Tibial nerve (tissue), 4 donors: ENCODE data around the gene CMTM2. TPM values are rescaled to one million over a fixed set of nuclear protein-coding genes. Genes with fewer than 3 reads are reported as not detected.

Experiments
- DNase-seq, 2 donors: peaks; one replicate each; pipeline ENCODE4 v3.0.0-alpha.2; 2019; ENCODE audit warnings: low spot score in 2 of 2
- H3K27ac ChIP-seq, 4 donors: fragments of 200-600 bp; sonication (generic) in 3 of 4; one replicate each; pipeline ENCODE4 v1.5.1; 2017 to 2019; ENCODE audit warnings: mild to moderate bottlenecking in 1 of 4
- H3K27me3 ChIP-seq, 2 donors: fragments of 200-600 bp; sonication (generic) in 1 of 2; one replicate each; pipeline versions ENCODE4 v1.5.1 to v1.6.0; 2017 to 2019
- H3K36me3 ChIP-seq, 3 donors: fragments of 200-600 bp; sonication (generic); one replicate each; pipeline ENCODE4 v1.5.1; 2018 to 2019
- H3K4me1 ChIP-seq, 4 donors: fragments of 200-600 bp; sonication (generic) in 3 of 4; one replicate each; pipeline ENCODE4 v1.5.1; 2017 to 2019
- H3K4me3 ChIP-seq, 4 donors: fragments of 200-600 bp; sonication (generic) in 3 of 4; one replicate each; pipeline ENCODE4 v1.5.1; 2017 to 2019; ENCODE audit warnings: mild to moderate bottlenecking in 1 of 4, moderate library complexity in 1 of 4
- H3K9me3 ChIP-seq, 4 donors: fragments of 200-600 bp; sonication (generic) in 3 of 4; one replicate each; pipeline ENCODE4 v1.5.1; 2017 to 2019
- CTCF ChIP-seq, 5 experiments: fragments of 200-600 bp in 3 of 5; fragments of 450-650 bp in 2 of 5; sonication (generic) in 3 of 5; IDR thresholded peaks; one replicate each; pipeline ENCODE4 v1.5.1; 2016 to 2019; ENCODE audit warnings: antibody characterized with exemption in 5 of 5, mild to moderate bottlenecking in 3 of 5, moderate library complexity in 2 of 5
- EP300 ChIP-seq, 2 donors: sonication (generic); formaldehyde crosslinking; IDR thresholded peaks; one replicate each; pipeline ENCODE4 v1.6.1; 2017; ENCODE audit warnings: antibody characterized with exemption in 2 of 2, mild to moderate bottlenecking in 1 of 2
- POLR2A ChIP-seq, 2 donors: fragments of 450-650 bp; IDR thresholded peaks; one replicate each; pipeline ENCODE4 v1.6.1; 2017; ENCODE audit warnings: antibody characterized with exemption in 2 of 2, mild to moderate bottlenecking in 2 of 2, moderate library complexity in 2 of 2
- WGBS, 2 donors: methylation state at CpG; one replicate each; pipeline ENCODE4 v1.1.5; 2018; 5-methylcytosine and 5-hydroxymethylcytosine counted together
- total RNA-seq, 4 donors: library from RNA; depleted of rRNA; stranded (reverse); fragments of >200 nt; gene quantifications; one replicate each; pipeline ENCODE4 v1.1.0, GENCODE V29; 2016

CMTM2 gene, protein sequence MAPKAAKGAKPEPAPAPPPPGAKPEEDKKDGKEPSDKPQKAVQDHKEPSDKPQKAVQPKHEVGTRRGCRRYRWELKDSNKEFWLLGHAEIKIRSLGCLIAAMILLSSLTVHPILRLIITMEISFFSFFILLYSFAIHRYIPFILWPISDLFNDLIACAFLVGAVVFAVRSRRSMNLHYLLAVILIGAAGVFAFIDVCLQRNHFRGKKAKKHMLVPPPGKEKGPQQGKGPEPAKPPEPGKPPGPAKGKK
- total RNA-seq = not detected

DNA sequence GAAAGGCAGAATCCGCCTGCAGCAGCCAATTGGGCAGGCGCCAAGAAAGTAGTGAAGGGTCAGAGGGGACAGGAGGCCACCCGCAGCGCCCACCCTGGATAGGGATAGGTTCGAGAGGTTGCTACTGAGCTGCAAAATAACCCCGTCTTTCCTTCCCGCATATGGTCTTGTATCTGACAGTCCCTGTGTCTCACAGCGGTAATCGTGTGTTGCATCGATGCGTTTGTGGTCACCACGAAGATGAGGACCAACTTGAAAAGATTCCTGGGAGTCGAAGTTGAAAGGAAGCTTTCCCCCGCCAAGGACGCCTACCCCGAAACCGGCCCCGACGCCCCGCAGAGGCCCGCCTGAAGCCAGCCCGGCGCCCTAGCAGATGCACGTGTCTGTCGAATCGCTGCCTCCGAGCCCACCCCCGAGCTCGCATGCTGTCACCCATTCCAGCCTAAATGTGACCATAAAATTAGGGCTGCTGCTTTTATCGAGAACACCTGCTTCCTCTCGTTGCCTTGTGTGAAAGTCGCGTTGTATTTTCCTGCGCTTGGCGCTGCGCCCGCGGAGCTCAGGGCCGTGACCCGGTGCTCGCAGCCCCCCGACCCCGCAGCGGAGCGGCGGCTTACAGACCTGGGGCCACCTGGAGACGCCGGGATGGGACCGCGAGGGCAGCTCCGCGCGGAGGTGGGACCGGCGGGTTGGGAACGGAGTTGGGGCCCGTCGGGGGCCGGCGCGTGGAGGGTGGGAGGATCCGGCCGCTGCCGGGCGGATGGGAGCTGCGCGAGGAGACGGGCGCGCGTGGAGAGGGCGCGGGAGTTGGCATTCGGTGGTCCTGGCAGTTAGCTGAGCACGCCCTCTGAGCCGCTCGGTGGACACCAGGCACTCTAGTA lies at the start of gene CMTM2:
CMTM2 (plus strand) TSS at position 813 of the 881 bp plus-strand sequence. CDS start 145 bp downstream, outside the sequence.
- no peak for TF ChIP-seq POLR2A (IDR thresholded peaks at IDR 0.05)
- no peak for TF ChIP-seq CTCF (IDR thresholded peaks at IDR 0.05)
- TF ChIP-seq EP300 (IDR thresholded peaks at IDR 0.05) = no peak
- peaks cover 0 to 37% (median 5%) of the 10 kb centered on the region in 4 donors for H3K4me1 ChIP-seq
- no peaks in the 10 kb centered on the region for H3K9me3 ChIP-seq
- peak within 1 kb of the TSS in 1 of 4 donors; percentile 46 for H3K27ac ChIP-seq
- DNase-seq = no peak
- H3K36me3 ChIP-seq = no peaks in the 10 kb centered on the region
- H3K4me3 ChIP-seq = peak within 1 kb of the TSS; percentile 3 to 42 (median 32)
- H3K27me3 ChIP-seq = peaks cover 0 to 13% of the 10 kb centered on the region in 2 donors
- WGBS, 2 donors = 19 to 21% methylated on average over 71 to 76 of the region's 77 CpGs

DNA sequence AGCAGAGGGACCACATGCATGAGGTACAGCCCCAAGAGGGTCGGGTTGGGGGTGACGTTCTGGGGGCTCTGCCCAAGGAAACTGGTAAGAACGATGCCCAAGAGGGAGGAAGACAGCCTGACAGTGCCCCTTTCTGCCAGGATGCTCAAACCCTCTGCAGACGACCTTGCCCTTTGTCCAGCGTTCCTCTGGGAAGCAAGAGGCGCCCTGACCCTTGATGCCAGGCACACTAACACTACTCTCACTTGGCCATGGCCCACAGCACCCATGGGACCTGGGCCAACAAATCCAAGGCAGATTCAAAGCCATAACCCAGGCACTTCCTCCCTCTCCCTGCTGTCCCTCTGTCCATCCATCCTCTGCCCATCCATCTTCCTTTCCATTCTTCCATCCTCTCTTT lies 49.8 kb upstream of the CMTM2 start:
- Histone ChIP-seq H3K4me1 (peaks cover 0 to 9% (median 0%) of the 10 kb centered on the region in 4 donors), H3K4me3 (no peak overlapping the region), H3K9me3 (no peaks in the 10 kb centered on the region), H3K27ac (no peak overlapping the region), H3K36me3 (peaks cover 0 to 99% (median 5%) of the 10 kb centered on the region in 3 donors), H3K27me3 (no peaks in the 10 kb centered on the region)
- 83 to 90% methylated on average over 6 of the region's 6 CpGs for WGBS, 2 donors
- no peak for DNase-seq
- TF ChIP-seq CTCF (IDR thresholded peaks at IDR 0.05) (no peak), EP300 (IDR thresholded peaks at IDR 0.05) (no peak), POLR2A (IDR thresholded peaks at IDR 0.05) (no peak)

- H3K36me3 ChIP-seq = peaks cover 0 to 97% (median 0%) of the 10 kb centered on the region in 3 donors
- 96 to 100% methylated on average over 1 of the region's 1 CpG for WGBS, 2 donors
These were observed 44.9 kb upstream of the CMTM2 start for GRCh38 chr16:66534376-66534799.

GRCh38 chr16:66536525-66536924 lies 42.7 kb upstream of the CMTM2 start:
- Histone ChIP-seq H3K4me3 (no peak overlapping the region), H3K9me3 (no peaks in the 10 kb centered on the region), H3K4me1 (peaks cover 0 to 4% (median 0%) of the 10 kb centered on the region in 4 donors), H3K27me3 (no peaks in the 10 kb centered on the region), H3K36me3 (peaks cover 0 to 95% (median 0%) of the 10 kb centered on the region in 3 donors), H3K27ac (no peak overlapping the region)
- 81 to 88% methylated on average over 4 of the region's 4 CpGs for WGBS, 2 donors
- no peak for TF ChIP-seq CTCF (IDR thresholded peaks at IDR 0.05)
- TF ChIP-seq EP300 (IDR thresholded peaks at IDR 0.05) = no peak
- TF ChIP-seq POLR2A (IDR thresholded peaks at IDR 0.05) = no peak
- no peak for DNase-seq

More at GRCh38 chr16:66534376-66534799, 44.9 kb upstream of the CMTM2 start:
- H3K4me1 ChIP-seq = peaks cover 0 to 4% (median 0%) of the 10 kb centered on the region in 4 donors
- DNase-seq = no peak
- H3K4me3 ChIP-seq = no peak overlapping the region
- no peak overlapping the region for H3K27ac ChIP-seq
- H3K27me3 ChIP-seq = no peaks in the 10 kb centered on the region
- TF ChIP-seq EP300 (IDR thresholded peaks at IDR 0.05) (no peak), POLR2A (IDR thresholded peaks at IDR 0.05) (no peak), CTCF (IDR thresholded peaks at IDR 0.05) (no peak)
- H3K9me3 ChIP-seq = no peaks in the 10 kb centered on the region
